PC-9 (cell line): ENCODE measurements around the gene GPR142. TPM values are rescaled to one million over a fixed set of nuclear protein-coding genes. Genes with fewer than 3 reads are reported as not detected.

ENCODE experiments used
- BruUV-seq: library from RNA; stranded (reverse); fragments of 400-500 nt; replicated peaks from 2 replicates; lab custom pipeline; 2021; lab: Mats Ljungman, UMichigan
- CTCF ChIA-PET: fragments of 300-600 bp; sonication (Branson Sonifier 250); formaldehyde crosslinking; loops from one replicate; lab custom pipeline; 2022; ENCODE audit warnings: antibody characterized with exemption; lab: Charles Lee
- POLR2A ChIA-PET: fragments of 300-600 bp; sonication (Branson Sonifier 250); formaldehyde crosslinking; loops from one replicate; lab custom pipeline; 2022; ENCODE audit warnings: antibody characterized with exemption; ENCODE audit not compliant: unreplicated experiment; lab: Charles Lee
- DNase-seq, 2 experiments: peaks; one replicate each; pipeline versions ENCODE4 v3.0.0 to v3.0.0-alpha.2; 2015 to 2022; ENCODE audit warnings: mixed read lengths in 1 of 2
- H2AFZ ChIP-seq: fragments of 200-600 bp; sonication (generic); 2 replicates; pipeline ENCODE4 v1.8.1; 2017; ENCODE audit warnings: antibody characterized with exemption
- H3F3A ChIP-seq: fragments of 200-600 bp; sonication (generic); 2 replicates; pipeline ENCODE4 v1.8.1; 2017; ENCODE audit warnings: antibody characterized with exemption, mild to moderate bottlenecking, low read depth; ENCODE audit not compliant: insufficient read depth
- H3K27ac ChIP-seq: fragments of 200-600 bp; sonication (generic); 2 replicates; pipeline ENCODE4 v1.6.1; 2016; ENCODE audit warnings: mixed run types
- H3K27me3 ChIP-seq: fragments of 200-600 bp; sonication (generic); 2 replicates; pipeline ENCODE4 v1.6.1; 2016; ENCODE audit warnings: low read depth, mixed run types; ENCODE audit not compliant: insufficient read depth
- H3K36me3 ChIP-seq: fragments of 200-600 bp; sonication (generic); 2 replicates; pipeline ENCODE4 v1.6.1; 2016; ENCODE audit warnings: low read depth, mixed run types
- H3K4me1 ChIP-seq: fragments of 200-600 bp; sonication (generic); replicated peaks from 2 replicates; pipeline ENCODE4 v1.6.1; 2016; ENCODE audit warnings: mixed run types; ENCODE audit not compliant: insufficient read depth
- H3K4me2 ChIP-seq: fragments of 200-600 bp; sonication (generic); 2 replicates; pipeline ENCODE4 v1.6.1; 2017; ENCODE audit warnings: mixed run types
- H3K4me3 ChIP-seq: fragments of 200-600 bp; sonication (generic); 2 replicates; pipeline ENCODE4 v1.6.1; 2016; ENCODE audit warnings: mixed run types
- H3K79me2 ChIP-seq: fragments of 200-600 bp; sonication (generic); 2 replicates; pipeline ENCODE4 v1.6.1; 2017; ENCODE audit warnings: low read depth, mixed run types
- H3K9me2 ChIP-seq: fragments of 200-600 bp; sonication (generic); 2 replicates; pipeline ENCODE4 v1.8.1; 2017; ENCODE audit warnings: mild to moderate bottlenecking; ENCODE audit not compliant: insufficient read depth
- H3K9me3 ChIP-seq: fragments of 200-600 bp; sonication (generic); 2 replicates; pipeline ENCODE4 v1.8.1; 2016; ENCODE audit warnings: low read depth; ENCODE audit not compliant: insufficient read depth
- H4K20me1 ChIP-seq: fragments of 200-600 bp; sonication (generic); 2 replicates; pipeline ENCODE4 v1.8.1; 2017; ENCODE audit not compliant: insufficient read depth
- CTCF ChIP-seq: fragments of 200-600 bp; sonication (generic); conservative IDR thresholded peaks from 2 replicates; pipeline ENCODE4 v1.6.1; 2017; ENCODE audit warnings: mixed run types, antibody characterized with exemption, mild to moderate bottlenecking, moderate library complexity
- EZH2 ChIP-seq: fragments of 200-600 bp; sonication (generic); IDR thresholded peaks from 2 replicates; pipeline ENCODE4 v1.8.0; 2017; ENCODE audit warnings: antibody characterized with exemption, low read depth
- intact Hi-C: fragments of 100-400 bp; cut with micrococcal nuclease; formaldehyde crosslinking; loops from one replicate; pipeline ENCODE4 v1.10.0; 2022; ENCODE audit not compliant: unreplicated experiment
- total RNA-seq: library from RNA; stranded (reverse); gene quantifications from 2 replicates; pipeline ENCODE4 v1.2.3, GENCODE V29; 2021

Gene GPR142
- total RNA-seq, 1 experiment from 2014 or later = not detected

- Histone ChIP-seq H3K27ac (no peak overlapping the region), H3K27me3 (no peaks in the 10 kb centered on the region), H4K20me1 (no peaks in the 10 kb centered on the region), H3K4me1 (0 out of 2 replicates have a peak, but pooled peaks cover under 1% of the 10 kb centered on the region), H2AFZ (no peak overlapping the region), H3K9me3 (no peaks in the 10 kb centered on the region), H3K9me2 (no peaks in the 10 kb centered on the region), H3K4me3 (no peak overlapping the region), H3K4me2 (no peak overlapping the region), H3F3A (no peaks in the 10 kb centered on the region), H3K79me2 (no peaks in the 10 kb centered on the region), H3K36me3 (no peaks in the 10 kb centered on the region)
- POLR2A ChIA-PET = interaction anchor here (0.7 kb wide), 1 partner anchor 69 kb away, joined by 11 read pairs; no protein-coding TSS in a partner anchor
- TF ChIP-seq CTCF (no peak), EZH2 (no peak)
- DNase-seq = no peak
- BruUV-seq = no TSS peak
- intact Hi-C loops = no loop called here
- CTCF ChIA-PET = no interaction called here
Observed at GRCh38 chr17:74386386-74386785, 19.1 kb downstream of the GPR142 start.

- no peaks in the 10 kb centered on the region for H4K20me1 ChIP-seq
- H2AFZ ChIP-seq = no peak overlapping the region
- no peak for TF ChIP-seq EZH2
- no peak for TF ChIP-seq CTCF
- no peaks in the 10 kb centered on the region for H3K9me3 ChIP-seq
- H3F3A ChIP-seq = no peaks in the 10 kb centered on the region
- H3K4me3 ChIP-seq = no peak overlapping the region
- H3K27ac ChIP-seq = no peak overlapping the region
- intact Hi-C loops = no loop called here
- no peaks in the 10 kb centered on the region for H3K4me1 ChIP-seq
- no peak overlapping the region for H3K4me2 ChIP-seq
- ChIA-PET CTCF (no interaction called here), POLR2A (no interaction called here)
- H3K36me3 ChIP-seq = no peaks in the 10 kb centered on the region
- no peaks in the 10 kb centered on the region for H3K27me3 ChIP-seq
- no peaks in the 10 kb centered on the region for H3K79me2 ChIP-seq
- no TSS peak for BruUV-seq
- no peaks in the 10 kb centered on the region for H3K9me2 ChIP-seq
- DNase-seq = no peak
Observed at GRCh38 chr17:74387365-74388218, 20.3 kb downstream of the GPR142 start.

DNA sequence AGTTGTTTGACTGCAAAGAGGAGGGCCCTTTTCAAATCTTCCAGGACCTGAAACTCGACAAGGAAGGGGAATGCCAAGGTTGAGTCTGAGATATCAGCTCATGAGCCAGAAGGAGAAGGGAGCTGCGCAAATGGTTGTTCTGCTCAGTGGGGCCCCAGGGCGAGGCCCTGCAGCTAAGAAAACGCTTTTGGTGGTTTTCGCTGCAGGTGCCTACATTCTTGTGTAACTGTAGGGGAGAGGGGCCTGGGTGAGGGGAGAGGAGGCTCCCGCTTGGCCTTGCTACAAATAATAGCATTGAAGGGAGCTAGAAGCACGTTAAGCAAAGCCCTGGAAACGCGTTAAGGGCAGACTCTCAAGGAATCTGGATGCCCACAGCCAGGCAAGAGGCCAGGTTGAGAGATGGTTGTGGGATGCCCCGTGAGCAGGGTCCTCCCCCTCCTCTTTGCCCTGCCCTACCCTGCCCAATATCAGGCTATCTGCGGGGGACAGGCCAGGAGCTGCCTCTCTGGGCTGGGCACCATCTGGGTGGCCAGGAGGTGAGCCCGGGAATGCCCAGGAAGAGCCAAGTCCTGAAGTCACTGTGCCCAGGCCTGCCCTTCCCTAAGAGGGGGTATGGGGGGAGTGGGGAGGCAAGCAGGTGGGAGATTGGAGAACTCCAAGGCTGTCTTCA is 21.9 kb downstream of the GPR142 start:
- Histone ChIP-seq H4K20me1 (no peaks in the 10 kb centered on the region), H2AFZ (no peak overlapping the region), H3K9me2 (no peaks in the 10 kb centered on the region), H3K4me1 (no peaks in the 10 kb centered on the region), H3F3A (no peaks in the 10 kb centered on the region), H3K4me3 (no peak overlapping the region), H3K9me3 (no peaks in the 10 kb centered on the region), H3K79me2 (no peaks in the 10 kb centered on the region), H3K4me2 (no peak overlapping the region), H3K27ac (no peak overlapping the region), H3K36me3 (no peaks in the 10 kb centered on the region), H3K27me3 (no peaks in the 10 kb centered on the region)
- intact Hi-C loops = no loop called here
- TF ChIP-seq EZH2 (no peak), CTCF (no peak)
- ChIA-PET POLR2A (no interaction called here), CTCF (no interaction called here)
- no peak for DNase-seq
- BruUV-seq = no TSS peak
